ENCODE data around the gene MAP4.

Gene MAP4

GRCh38 chr3:47867451-47868044 is 148.7 kb downstream of the MAP4 start:
- no peak for DNase-seq (ENCODE audit: low spot score)

GRCh38 chr3:47865192-47865591 is 151.0 kb downstream of the MAP4 start:
- no peak for DNase-seq (ENCODE audit: low spot score)

- DNase-seq (ENCODE audit: low spot score) = no peak
Observed at GRCh38 chr3:47863391-47864128, 152.7 kb downstream of the MAP4 start.

GRCh38 chr3:47859956-47860605 is 156.1 kb downstream of the MAP4 start:
- DNase-seq (ENCODE audit: low spot score) = no peak

- DNase-seq (ENCODE audit: low spot score) = no peak
Observed at GRCh38 chr3:47857151-47857550, 159.1 kb downstream of the MAP4 start.

- no peak for DNase-seq (ENCODE audit: low spot score)
Observed at GRCh38 chr3:47856669-47857068, 159.5 kb downstream of the MAP4 start.

- DNase-seq (ENCODE audit: low spot score) = no peak
Observed at GRCh38 chr3:47855461-47856383, 160.5 kb downstream of the MAP4 start.

- no peak for DNase-seq (ENCODE audit: low spot score)
Observed at GRCh38 chr3:47854720-47855455, 161.3 kb downstream of the MAP4 start.

GRCh38 chr3:47854267-47854666 is 161.9 kb downstream of the MAP4 start:
- no peak for DNase-seq (ENCODE audit: low spot score)

- no peak for DNase-seq (ENCODE audit: low spot score)
Observed at GRCh38 chr3:47852604-47853602, 163.3 kb downstream of the MAP4 start.

- no peak for DNase-seq (ENCODE audit: low spot score)
Observed at GRCh38 chr3:47851888-47852603, 164.2 kb downstream of the MAP4 start.

- no peak for DNase-seq (ENCODE audit: low spot score)
Observed at GRCh38 chr3:47850564-47851410, 165.4 kb downstream of the MAP4 start.

GRCh38 chr3:47849699-47850563 is 166.3 kb downstream of the MAP4 start:
- peak; percentile 53 for DNase-seq (ENCODE audit: low spot score)

GRCh38 chr3:47849186-47849698 is 167.0 kb downstream of the MAP4 start:
- DNase-seq (ENCODE audit: low spot score) = no peak

GRCh38 chr3:47848599-47849117 is 167.6 kb downstream of the MAP4 start:
- DNase-seq (ENCODE audit: low spot score) = no peak

GRCh38 chr3:47847801-47848518 is 168.3 kb downstream of the MAP4 start:
- DNase-seq (ENCODE audit: low spot score) = no peak

All from iPS-NIHi11 (cell line).